Effector memory CD8-positive, alpha-beta T cell (primary cell): ENCODE data around the gene SLITRK1.
A peak's percentile ranks its signal among the peaks of the same experiment; 100 is the strongest.

Experiments
- ATAC-seq: fragments of 150-1000 bp; cut with Tn5 transposase; replicated peaks from 2 replicates; pipeline ENCODE4 v1.10.0; 2021; ENCODE audit warnings: mild to moderate bottlenecking, moderate library complexity
- DNase-seq, 3 experiments: peaks; one replicate each; pipeline ENCODE4 v3.0.0; 2021
- H3K27ac Mint-ChIP-seq, 2 donors: one replicate each; pipeline ENCODE4 v1.8.0; 2022; ENCODE audit warnings: mild to moderate bottlenecking in 2 of 2, mixed read lengths in 2 of 2, moderate library complexity in 2 of 2
- H3K27me3 Mint-ChIP-seq, 2 donors: one replicate each; pipeline ENCODE4 v1.8.0; 2022; ENCODE audit warnings: mixed read lengths in 2 of 2
- H3K36me3 Mint-ChIP-seq: one replicate; pipeline ENCODE4 v1.8.0; 2022; ENCODE audit warnings: mild to moderate bottlenecking, moderate library complexity, mixed read lengths; ENCODE audit not compliant: insufficient read depth
- H3K4me1 Mint-ChIP-seq, 2 donors: one replicate each; pipeline ENCODE4 v1.8.0; 2022; ENCODE audit warnings: low read depth in 2 of 2, mixed read lengths in 2 of 2
- H3K4me3 Mint-ChIP-seq, 2 donors: one replicate each; pipeline ENCODE4 v1.8.0; 2022; ENCODE audit warnings: mild to moderate bottlenecking in 2 of 2, mixed read lengths in 2 of 2, moderate library complexity in 2 of 2
- H3K9me3 Mint-ChIP-seq, 2 donors: one replicate each; pipeline ENCODE4 v1.8.0; 2022; ENCODE audit warnings: mixed read lengths in 2 of 2
- total RNA-seq, 9 experiments: gene quantifications; one replicate each; lab custom pipeline; 2026; lab: John Stamatoyannopoulos, UW

The SLITRK1 gene
- 0 to 0.13 (median 0) reads per million in 9 experiments for total RNA-seq

GRCh38 chr13:83881917-83882605 is at the start of gene SLITRK1:
Gene SLITRK1 (minus strand): TSS chr13:83882474. CDS start chr13:83881507, 967 bp downstream.
- DNase-seq, result peak in 2 of 3 experiments; percentile 3 to 4
- peak; percentile 58 for ATAC-seq
- Mint-ChIP-seq H3K27me3 (peaks cover 59 to 63% of the 10 kb centered on the region in 2 donors), H3K36me3 (no peaks in the 10 kb centered on the region), H3K4me3 (peak within 1 kb of the TSS; percentile 14 to 27), H3K27ac (no peak within 1 kb of the TSS), H3K4me1 (peaks cover 10 to 15% of the 10 kb centered on the region in 2 donors), H3K9me3 (peaks cover 0 to 3% of the 10 kb centered on the region in 2 donors)

GRCh38 chr13:83929157-83929556 is 46.9 kb upstream of the SLITRK1 start:
- Mint-ChIP-seq H3K27me3 (peaks cover 0 to 10% of the 10 kb centered on the region in 2 donors), H3K4me3 (no peak overlapping the region), H3K9me3 (no peaks in the 10 kb centered on the region), H3K36me3 (no peaks in the 10 kb centered on the region), H3K27ac (no peak overlapping the region), H3K4me1 (no peaks in the 10 kb centered on the region)
- no peak for DNase-seq
- no peak for ATAC-seq

- Mint-ChIP-seq H3K36me3 (no peaks in the 10 kb centered on the region), H3K4me1 (no peaks in the 10 kb centered on the region), H3K27me3 (peaks cover 0 to 7% of the 10 kb centered on the region in 2 donors), H3K27ac (no peak overlapping the region), H3K9me3 (no peaks in the 10 kb centered on the region), H3K4me3 (no peak overlapping the region)
- DNase-seq (no peak), ATAC-seq (no peak)
These were observed 37.5 kb upstream of the SLITRK1 start for GRCh38 chr13:83919775-83920174.

- Mint-ChIP-seq H3K27me3 (peaks cover 11 to 13% of the 10 kb centered on the region in 2 donors), H3K4me3 (no peak overlapping the region), H3K36me3 (no peaks in the 10 kb centered on the region), H3K27ac (no peak overlapping the region), H3K9me3 (no peaks in the 10 kb centered on the region), H3K4me1 (no peaks in the 10 kb centered on the region)
- ATAC-seq, result no peak
- DNase-seq, result no peak
These were observed 32.1 kb upstream of the SLITRK1 start for GRCh38 chr13:83914368-83914767.

- no peak for DNase-seq
- Mint-ChIP-seq H3K27ac (no peak overlapping the region), H3K4me3 (no peak overlapping the region), H3K4me1 (no peaks in the 10 kb centered on the region), H3K9me3 (no peaks in the 10 kb centered on the region), H3K36me3 (no peaks in the 10 kb centered on the region), H3K27me3 (peaks cover 10 to 12% of the 10 kb centered on the region in 2 donors)
- ATAC-seq, result no peak
These were observed 25.1 kb upstream of the SLITRK1 start for GRCh38 chr13:83907196-83907989.

- ATAC-seq (no peak), DNase-seq (no peak)
- Mint-ChIP-seq H3K27me3 (peaks cover 0 to under 1% of the 10 kb centered on the region in 2 donors), H3K36me3 (no peaks in the 10 kb centered on the region), H3K27ac (no peak overlapping the region), H3K9me3 (no peaks in the 10 kb centered on the region), H3K4me3 (no peak overlapping the region), H3K4me1 (no peaks in the 10 kb centered on the region)
These were observed 24.1 kb upstream of the SLITRK1 start for GRCh38 chr13:83906240-83906820.

- Mint-ChIP-seq H3K4me3 (no peak overlapping the region), H3K27ac (no peak overlapping the region), H3K4me1 (no peaks in the 10 kb centered on the region), H3K27me3 (no peaks in the 10 kb centered on the region), H3K36me3 (no peaks in the 10 kb centered on the region), H3K9me3 (no peaks in the 10 kb centered on the region)
- no peak for DNase-seq
- ATAC-seq, result no peak
These were observed 23.4 kb upstream of the SLITRK1 start for GRCh38 chr13:83905641-83906040.

GRCh38 chr13:83895994-83896580 is 13.8 kb upstream of the SLITRK1 start:
- no peak overlapping the region for H3K4me3 Mint-ChIP-seq
- no peak for DNase-seq

GRCh38 chr13:83890358-83890757 is 8.1 kb upstream of the SLITRK1 start:
- DNase-seq (no peak), ATAC-seq (no peak)
- H3K27me3 Mint-ChIP-seq, result no peaks in the 10 kb centered on the region
- H3K27ac Mint-ChIP-seq, result no peak overlapping the region
- H3K4me1 Mint-ChIP-seq, result no peaks in the 10 kb centered on the region
- H3K9me3 Mint-ChIP-seq, result no peaks in the 10 kb centered on the region
- H3K4me3 Mint-ChIP-seq, result no peak overlapping the region
- no peaks in the 10 kb centered on the region for H3K36me3 Mint-ChIP-seq

More at GRCh38 chr13:83895994-83896580, 13.8 kb upstream of the SLITRK1 start:
- H3K4me1 Mint-ChIP-seq, result no peaks in the 10 kb centered on the region
- ATAC-seq, result no peak
- H3K36me3 Mint-ChIP-seq, result no peaks in the 10 kb centered on the region
- no peaks in the 10 kb centered on the region for H3K27me3 Mint-ChIP-seq
- no peaks in the 10 kb centered on the region for H3K9me3 Mint-ChIP-seq
- H3K27ac Mint-ChIP-seq, result no peak overlapping the region

- ATAC-seq (no peak), DNase-seq (no peak)
- H3K4me3 Mint-ChIP-seq, result no peak overlapping the region
- peaks cover 10 to 14% of the 10 kb centered on the region in 2 donors for H3K4me1 Mint-ChIP-seq
- H3K9me3 Mint-ChIP-seq, result peaks cover 0 to 3% of the 10 kb centered on the region in 2 donors
- no peak overlapping the region for H3K27ac Mint-ChIP-seq
- H3K27me3 Mint-ChIP-seq, result peaks cover 49 to 51% of the 10 kb centered on the region in 2 donors
- H3K36me3 Mint-ChIP-seq, result no peaks in the 10 kb centered on the region
These were observed 1.9 kb upstream of the SLITRK1 start for GRCh38 chr13:83884141-83884540.

- H3K27me3 Mint-ChIP-seq, result peaks cover 59 to 62% of the 10 kb centered on the region in 2 donors
These were observed 818 bp upstream of the SLITRK1 start for GRCh38 chr13:83883061-83883523.

GRCh38 chr13:83882606-83882959 is 309 bp upstream of the SLITRK1 start:
- H3K27me3 Mint-ChIP-seq, result peaks cover 59 to 63% of the 10 kb centered on the region in 2 donors
- no peak overlapping the region for H3K27ac Mint-ChIP-seq
- peaks cover 10 to 15% of the 10 kb centered on the region in 2 donors for H3K4me1 Mint-ChIP-seq
- DNase-seq (no peak), ATAC-seq (no peak)
- H3K4me3 Mint-ChIP-seq, result peak overlapping the region in 1 of 2 donors; percentile 14
- H3K36me3 Mint-ChIP-seq, result no peaks in the 10 kb centered on the region
- H3K9me3 Mint-ChIP-seq, result peaks cover 0 to 3% of the 10 kb centered on the region in 2 donors

More at GRCh38 chr13:83883061-83883523, 818 bp upstream of the SLITRK1 start:
- ATAC-seq (no peak), DNase-seq (no peak)
- Mint-ChIP-seq H3K27ac (no peak overlapping the region), H3K9me3 (peaks cover 0 to 3% of the 10 kb centered on the region in 2 donors), H3K4me1 (peaks cover 10 to 15% of the 10 kb centered on the region in 2 donors), H3K4me3 (no peak overlapping the region), H3K36me3 (no peaks in the 10 kb centered on the region)

GRCh38 chr13:83881140-83881684 is 1.1 kb downstream of the SLITRK1 start:
- Mint-ChIP-seq H3K9me3 (peaks cover 0 to 3% of the 10 kb centered on the region in 2 donors), H3K27me3 (peaks cover 59 to 63% of the 10 kb centered on the region in 2 donors), H3K4me3 (no peak overlapping the region), H3K4me1 (peaks cover 10 to 15% of the 10 kb centered on the region in 2 donors), H3K27ac (no peak overlapping the region), H3K36me3 (no peaks in the 10 kb centered on the region)
- no peak for ATAC-seq
- no peak for DNase-seq
